ENCODE data around the gene EYA3. TPM values are rescaled to one million over a fixed set of nuclear protein-coding genes. Genes with fewer than 3 reads are reported as not detected.
A peak's percentile ranks its signal among the peaks of the same experiment; 100 is the strongest.

The EYA3 gene
- total RNA-seq, 4 donors from 2014 or later, result 8.2 to 11.9 (median 8.7) TPM

DNA sequence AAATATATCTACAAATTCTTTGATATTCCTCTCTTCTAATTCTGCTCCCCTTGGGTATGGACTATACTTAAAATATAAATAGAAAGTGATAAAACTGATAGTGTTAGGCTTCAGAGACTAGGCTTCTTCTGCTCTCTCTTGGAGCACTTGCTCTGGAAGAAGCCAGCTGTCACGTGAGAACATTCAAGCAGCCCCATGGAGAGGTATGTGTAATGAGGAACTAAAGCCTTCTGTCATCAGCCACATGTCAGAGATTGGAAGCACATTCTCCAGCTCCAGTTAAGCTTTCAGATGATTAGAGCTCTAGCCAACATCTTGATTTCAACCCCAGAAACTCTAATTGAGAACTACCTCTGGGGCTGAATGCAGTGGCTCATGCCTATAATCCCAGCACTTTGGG is 94.3 kb downstream of the EYA3 start:
- DNase-seq (ENCODE audit: extremely low spot score), result no peak
- Histone ChIP-seq H3K27ac (replicated peaks in 1 of 4) (no peak overlapping the region), H3K9me3 (no peaks in the 10 kb centered on the region), H3K4me1 (peaks cover 0 to 12% (median 0%) of the 10 kb centered on the region in 4 donors), H3K36me3 (peaks cover 35 to 100% (median 74%) of the 10 kb centered on the region in 4 donors), H3K4me3 (no peak overlapping the region), H3K27me3 (no peaks in the 10 kb centered on the region)
- TF ChIP-seq POLR2AphosphoS5 (IDR thresholded peaks at IDR 0.05), result no peak
- no peak for TF ChIP-seq POLR2A (IDR thresholded peaks at IDR 0.05; ENCODE audit: low read depth)
- TF ChIP-seq, protein P1, sequence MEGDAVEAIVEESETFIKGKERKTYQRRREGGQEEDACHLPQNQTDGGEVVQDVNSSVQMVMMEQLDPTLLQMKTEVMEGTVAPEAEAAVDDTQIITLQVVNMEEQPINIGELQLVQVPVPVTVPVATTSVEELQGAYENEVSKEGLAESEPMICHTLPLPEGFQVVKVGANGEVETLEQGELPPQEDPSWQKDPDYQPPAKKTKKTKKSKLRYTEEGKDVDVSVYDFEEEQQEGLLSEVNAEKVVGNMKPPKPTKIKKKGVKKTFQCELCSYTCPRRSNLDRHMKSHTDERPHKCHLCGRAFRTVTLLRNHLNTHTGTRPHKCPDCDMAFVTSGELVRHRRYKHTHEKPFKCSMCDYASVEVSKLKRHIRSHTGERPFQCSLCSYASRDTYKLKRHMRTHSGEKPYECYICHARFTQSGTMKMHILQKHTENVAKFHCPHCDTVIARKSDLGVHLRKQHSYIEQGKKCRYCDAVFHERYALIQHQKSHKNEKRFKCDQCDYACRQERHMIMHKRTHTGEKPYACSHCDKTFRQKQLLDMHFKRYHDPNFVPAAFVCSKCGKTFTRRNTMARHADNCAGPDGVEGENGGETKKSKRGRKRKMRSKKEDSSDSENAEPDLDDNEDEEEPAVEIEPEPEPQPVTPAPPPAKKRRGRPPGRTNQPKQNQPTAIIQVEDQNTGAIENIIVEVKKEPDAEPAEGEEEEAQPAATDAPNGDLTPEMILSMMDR (IDR thresholded peaks at IDR 0.05), result no peak
- no peak for TF ChIP-seq EP300 (IDR thresholded peaks at IDR 0.05)
- intact Hi-C loops (cut with DNase I), result no loop called here
- 73% methylated on average over 1 of the region's 1 CpG for WGBS

DNA sequence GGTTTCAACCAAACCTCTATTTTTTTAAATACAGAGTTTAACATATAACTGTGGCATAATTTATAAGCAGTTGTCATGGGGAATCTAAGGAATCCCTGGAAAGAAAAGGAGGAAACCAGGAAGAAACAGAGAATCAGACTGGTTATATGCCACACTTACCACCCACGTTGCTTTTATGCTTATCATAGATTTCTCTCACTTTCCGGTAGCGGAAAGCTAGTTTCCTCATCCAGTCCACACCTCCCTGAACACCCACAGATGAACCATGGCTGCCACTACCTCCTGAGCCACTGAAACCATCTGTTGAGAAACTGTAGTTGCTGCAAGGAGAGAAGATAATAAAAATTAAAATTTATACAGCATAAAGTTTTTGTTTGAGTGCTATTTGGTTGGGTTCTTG is 95.2 kb downstream of the EYA3 start:
- no peak overlapping the region for H3K27ac ChIP-seq (replicated peaks in 1 of 4)
- no peaks in the 10 kb centered on the region for H3K9me3 ChIP-seq
- no peak for DNase-seq (ENCODE audit: extremely low spot score)
- no peak for TF ChIP-seq POLR2A (IDR thresholded peaks at IDR 0.05; ENCODE audit: low read depth)
- TF ChIP-seq POLR2AphosphoS5 (IDR thresholded peaks at IDR 0.05), result no peak
- TF ChIP-seq EP300 (IDR thresholded peaks at IDR 0.05), result no peak
- TF ChIP-seq, protein P1 (IDR thresholded peaks at IDR 0.05), result no peak
- intact Hi-C loops (cut with DNase I), result no loop called here
- no peak overlapping the region for H3K4me3 ChIP-seq
- H3K4me1 ChIP-seq, result peaks cover 0 to 12% (median 0%) of the 10 kb centered on the region in 4 donors
- WGBS, result 77% methylated on average over 3 of the region's 3 CpGs
- H3K36me3 ChIP-seq, result peaks cover 35 to 100% (median 74%) of the 10 kb centered on the region in 4 donors
- no peaks in the 10 kb centered on the region for H3K27me3 ChIP-seq

DNA sequence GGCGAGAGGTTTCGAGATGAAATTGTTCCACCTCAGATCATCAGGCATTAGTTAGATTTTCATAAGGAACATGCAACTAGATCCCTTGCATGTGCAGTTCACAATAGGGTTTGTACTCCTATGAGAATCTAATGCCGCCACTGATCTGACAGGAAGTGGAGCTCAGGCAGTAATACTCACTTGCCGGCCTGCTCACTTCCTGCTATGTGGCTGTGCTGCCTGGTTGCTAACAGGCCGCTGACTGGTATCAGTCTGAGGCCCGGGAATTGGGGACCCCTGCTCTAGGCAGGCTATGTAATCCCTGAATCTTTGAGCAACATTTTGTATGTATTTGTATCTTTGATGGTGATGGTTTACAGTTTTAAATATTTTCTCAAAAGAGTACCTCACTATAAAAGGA is 96.1 kb downstream of the EYA3 start:
- no peaks in the 10 kb centered on the region for H3K27me3 ChIP-seq
- H3K4me3 ChIP-seq, result no peak overlapping the region
- no peak for DNase-seq (ENCODE audit: extremely low spot score)
- WGBS, result 58% methylated on average over 6 of the region's 6 CpGs
- TF ChIP-seq POLR2A (IDR thresholded peaks at IDR 0.05; ENCODE audit: low read depth) (no peak), POLR2AphosphoS5 (IDR thresholded peaks at IDR 0.05) (peak in 1 of 2 donors; percentile 17)
- intact Hi-C loops (cut with DNase I), result no loop called here
- H3K27ac ChIP-seq (replicated peaks in 1 of 4), result no peak overlapping the region
- H3K4me1 ChIP-seq, result peaks cover 0 to 12% (median 0%) of the 10 kb centered on the region in 4 donors
- H3K36me3 ChIP-seq, result peaks cover 31 to 100% (median 74%) of the 10 kb centered on the region in 4 donors
- H3K9me3 ChIP-seq, result no peaks in the 10 kb centered on the region

DNA sequence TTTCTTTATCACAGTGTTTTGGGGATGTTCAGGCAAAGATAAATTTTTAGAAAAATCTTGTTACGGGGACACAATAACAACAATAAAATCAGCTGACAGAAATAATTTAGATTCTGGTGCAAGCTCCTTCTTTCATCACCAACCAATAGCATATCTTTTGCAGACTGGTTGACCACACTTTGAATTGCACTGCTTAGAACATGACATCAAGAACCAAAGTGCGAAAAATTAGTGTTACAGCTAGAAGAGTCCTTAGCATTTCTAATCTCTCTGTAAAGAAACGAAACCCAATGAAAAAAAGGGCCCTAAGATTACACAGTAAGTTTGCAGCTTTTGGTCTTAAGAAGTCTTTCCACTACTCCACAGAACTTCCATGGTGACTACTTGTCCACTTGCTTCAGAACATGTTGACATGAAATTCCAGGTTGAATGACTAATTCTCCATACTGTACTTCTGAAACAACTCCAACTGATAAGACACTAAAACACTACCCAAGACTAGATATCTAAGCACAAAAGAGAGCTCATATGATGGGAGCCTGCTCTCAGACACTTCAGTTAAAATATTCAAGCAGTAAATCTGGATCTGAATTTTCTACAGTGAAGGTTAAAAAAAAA is 97.4 kb downstream of the EYA3 start:
- H3K36me3 ChIP-seq, result peaks cover 22 to 100% (median 74%) of the 10 kb centered on the region in 4 donors
- intact Hi-C loops (cut with DNase I), result no loop called here
- no peaks in the 10 kb centered on the region for H3K9me3 ChIP-seq
- no peak overlapping the region for H3K27ac ChIP-seq (replicated peaks in 1 of 4)
- no peak for DNase-seq (ENCODE audit: extremely low spot score)
- 97% methylated on average over 3 of the region's 3 CpGs for WGBS
- peaks cover 0 to 12% (median 0%) of the 10 kb centered on the region in 4 donors for H3K4me1 ChIP-seq
- no peaks in the 10 kb centered on the region for H3K27me3 ChIP-seq
- TF ChIP-seq EP300 (IDR thresholded peaks at IDR 0.05), result no peak
- no peak for TF ChIP-seq POLR2AphosphoS5 (IDR thresholded peaks at IDR 0.05)
- TF ChIP-seq, protein P1 (IDR thresholded peaks at IDR 0.05), result no peak
- no peak for TF ChIP-seq POLR2A (IDR thresholded peaks at IDR 0.05; ENCODE audit: low read depth)
- H3K4me3 ChIP-seq, result no peak overlapping the region

DNA sequence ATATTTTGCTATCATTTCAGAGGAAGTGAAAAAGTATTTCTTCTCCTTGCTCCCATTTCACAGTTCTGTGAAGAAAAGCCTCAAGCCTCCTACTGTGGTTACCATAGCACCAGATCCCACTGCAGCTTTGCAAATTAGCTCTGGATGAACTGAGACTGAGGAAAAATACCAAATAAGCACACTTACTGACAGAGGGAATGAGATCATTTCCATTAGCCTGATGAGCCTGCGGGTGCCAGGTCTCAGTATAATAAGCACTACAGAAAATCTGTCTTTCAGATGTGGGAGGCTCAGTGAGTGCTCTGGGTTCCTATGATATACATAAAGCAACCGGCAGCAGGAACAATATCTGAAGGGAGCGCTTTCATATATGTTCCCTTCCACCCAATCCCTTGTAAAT is 107.3 kb downstream of the EYA3 start:
- no peaks in the 10 kb centered on the region for H3K27me3 ChIP-seq
- DNase-seq (ENCODE audit: extremely low spot score), result no peak
- H3K36me3 ChIP-seq, result peaks cover 0 to 45% (median 24%) of the 10 kb centered on the region in 4 donors
- H3K4me3 ChIP-seq, result no peak overlapping the region
- no peaks in the 10 kb centered on the region for H3K9me3 ChIP-seq
- 62% methylated on average over 3 of the region's 3 CpGs for WGBS
- H3K4me1 ChIP-seq, result peaks cover 6 to 24% (median 18%) of the 10 kb centered on the region in 4 donors
- no peak for TF ChIP-seq EP300 (IDR thresholded peaks at IDR 0.05)
- intact Hi-C loops (cut with DNase I), result loop anchor here (5.0 kb wide), 1 partner anchor 124 kb away; no protein-coding TSS in a partner anchor
- peak overlapping the region in 1 of 4 donors; percentile 2 for H3K27ac ChIP-seq (replicated peaks in 1 of 4)
